ENCODE results near the gene SNX30. TPM values are rescaled to one million over a fixed set of nuclear protein-coding genes. Genes with fewer than 3 reads are reported as not detected.

The SNX30 gene
- total RNA-seq, 1 experiment from 2014 or later, result 9.7 TPM

GRCh38 chr9:112841261-112841660 is 90.7 kb downstream of the SNX30 start:
- Histone ChIP-seq H3K27me3 (ENCODE audit: control insufficient read depth, insufficient read depth, low read length) (no peaks in the 10 kb centered on the region), H3K36me3 (replicated peaks; ENCODE audit: control insufficient read depth, insufficient read depth, low read length) (no peaks in the 10 kb centered on the region; the same call in 1 of the 2 replicates), H3K4me3 (ENCODE audit: insufficient read depth, low read depth, low read length) (no peak overlapping the region)
- DNase-seq, result no peak

GRCh38 chr9:112842555-112842954 is 92.0 kb downstream of the SNX30 start:
- Histone ChIP-seq H3K4me3 (ENCODE audit: insufficient read depth, low read depth, low read length) (no peak overlapping the region), H3K27me3 (ENCODE audit: control insufficient read depth, insufficient read depth, low read length) (no peaks in the 10 kb centered on the region), H3K36me3 (replicated peaks; ENCODE audit: control insufficient read depth, insufficient read depth, low read length) (no peaks in the 10 kb centered on the region; the same call in 1 of the 2 replicates)
- DNase-seq, result no peak

GRCh38 chr9:112844771-112845542 is 94.4 kb downstream of the SNX30 start:
- peak; percentile 82 for DNase-seq
- H3K27me3 ChIP-seq (ENCODE audit: control insufficient read depth, insufficient read depth, low read length), result no peaks in the 10 kb centered on the region
- H3K4me3 ChIP-seq (ENCODE audit: insufficient read depth, low read depth, low read length), result no peak overlapping the region
- no peaks in the 10 kb centered on the region for H3K36me3 ChIP-seq (replicated peaks; ENCODE audit: control insufficient read depth, insufficient read depth, low read length)

- peak; percentile 65 for DNase-seq
- H3K27me3 ChIP-seq (ENCODE audit: control insufficient read depth, insufficient read depth, low read length), result no peaks in the 10 kb centered on the region
- H3K4me3 ChIP-seq (ENCODE audit: insufficient read depth, low read depth, low read length), result no peak overlapping the region
- no peaks in the 10 kb centered on the region for H3K36me3 ChIP-seq (replicated peaks; ENCODE audit: control insufficient read depth, insufficient read depth, low read length)
Observed at GRCh38 chr9:112846528-112847488, 96.2 kb downstream of the SNX30 start.

- H3K4me3 ChIP-seq (ENCODE audit: insufficient read depth, low read depth, low read length), result no peak overlapping the region
- peak; percentile 43 for DNase-seq
- H3K36me3 ChIP-seq (replicated peaks; ENCODE audit: control insufficient read depth, insufficient read depth, low read length), result peaks cover 2% of the 10 kb centered on the region; the same call in 1 of the 2 replicates
- H3K27me3 ChIP-seq (ENCODE audit: control insufficient read depth, insufficient read depth, low read length), result no peaks in the 10 kb centered on the region
Observed at GRCh38 chr9:112848316-112849151, 98.0 kb downstream of the SNX30 start.

- no peaks in the 10 kb centered on the region for H3K27me3 ChIP-seq (ENCODE audit: control insufficient read depth, insufficient read depth, low read length)
- H3K4me3 ChIP-seq (ENCODE audit: insufficient read depth, low read depth, low read length), result no peak overlapping the region
- peaks cover 2% of the 10 kb centered on the region; the same call in 1 of the 2 replicates for H3K36me3 ChIP-seq (replicated peaks; ENCODE audit: control insufficient read depth, insufficient read depth, low read length)
- DNase-seq, result no peak
Observed at GRCh38 chr9:112849363-112849922, 98.9 kb downstream of the SNX30 start.

GRCh38 chr9:112850840-112851239 is 100.3 kb downstream of the SNX30 start:
- H3K36me3 ChIP-seq (replicated peaks; ENCODE audit: control insufficient read depth, insufficient read depth, low read length), result peaks cover 2% of the 10 kb centered on the region; the same call in 1 of the 2 replicates
- H3K27me3 ChIP-seq (ENCODE audit: control insufficient read depth, insufficient read depth, low read length), result no peaks in the 10 kb centered on the region
- no peak for DNase-seq
- H3K4me3 ChIP-seq (ENCODE audit: insufficient read depth, low read depth, low read length), result no peak overlapping the region

- no peak overlapping the region for H3K4me3 ChIP-seq (ENCODE audit: insufficient read depth, low read depth, low read length)
- H3K27me3 ChIP-seq (ENCODE audit: control insufficient read depth, insufficient read depth, low read length), result no peaks in the 10 kb centered on the region
- H3K36me3 ChIP-seq (replicated peaks; ENCODE audit: control insufficient read depth, insufficient read depth, low read length), result peaks cover 2% of the 10 kb centered on the region; the same call in 1 of the 2 replicates
- DNase-seq, result no peak
Observed at GRCh38 chr9:112852741-112853504, 102.4 kb downstream of the SNX30 start.

- peaks cover 2% of the 10 kb centered on the region; the same call in 1 of the 2 replicates for H3K36me3 ChIP-seq (replicated peaks; ENCODE audit: control insufficient read depth, insufficient read depth, low read length)
- H3K4me3 ChIP-seq (ENCODE audit: insufficient read depth, low read depth, low read length), result no peak overlapping the region
- no peak for DNase-seq
- H3K27me3 ChIP-seq (ENCODE audit: control insufficient read depth, insufficient read depth, low read length), result no peaks in the 10 kb centered on the region
Observed at GRCh38 chr9:112853882-112854585, 103.5 kb downstream of the SNX30 start.

GRCh38 chr9:112854657-112855056 is 104.1 kb downstream of the SNX30 start:
- Histone ChIP-seq H3K27me3 (ENCODE audit: control insufficient read depth, insufficient read depth, low read length) (no peaks in the 10 kb centered on the region), H3K36me3 (replicated peaks; ENCODE audit: control insufficient read depth, insufficient read depth, low read length) (peaks cover 2% of the 10 kb centered on the region; the same call in 1 of the 2 replicates), H3K4me3 (ENCODE audit: insufficient read depth, low read depth, low read length) (no peak overlapping the region)
- no peak for DNase-seq

- H3K36me3 ChIP-seq (replicated peaks; ENCODE audit: control insufficient read depth, insufficient read depth, low read length), result peaks cover 2% of the 10 kb centered on the region; the same call in 1 of the 2 replicates
- no peak for DNase-seq
- H3K27me3 ChIP-seq (ENCODE audit: control insufficient read depth, insufficient read depth, low read length), result no peaks in the 10 kb centered on the region
- no peak overlapping the region for H3K4me3 ChIP-seq (ENCODE audit: insufficient read depth, low read depth, low read length)
Observed at GRCh38 chr9:112856200-112856599, 105.6 kb downstream of the SNX30 start.

GRCh38 chr9:112856843-112857242 is 106.3 kb downstream of the SNX30 start:
- Histone ChIP-seq H3K4me3 (ENCODE audit: insufficient read depth, low read depth, low read length) (no peak overlapping the region), H3K27me3 (ENCODE audit: control insufficient read depth, insufficient read depth, low read length) (no peaks in the 10 kb centered on the region), H3K36me3 (replicated peaks; ENCODE audit: control insufficient read depth, insufficient read depth, low read length) (peaks cover 2% of the 10 kb centered on the region; the same call in 1 of the 2 replicates)
- peak; percentile 67 for DNase-seq

- H3K4me3 ChIP-seq (ENCODE audit: insufficient read depth, low read depth, low read length), result no peak overlapping the region
- DNase-seq, result no peak
- peaks cover 2% of the 10 kb centered on the region; the same call in 1 of the 2 replicates for H3K36me3 ChIP-seq (replicated peaks; ENCODE audit: control insufficient read depth, insufficient read depth, low read length)
- no peaks in the 10 kb centered on the region for H3K27me3 ChIP-seq (ENCODE audit: control insufficient read depth, insufficient read depth, low read length)
Observed at GRCh38 chr9:112858005-112858404, 107.4 kb downstream of the SNX30 start.

All from H7 (cell line).